A549 treated with RU486 at 1 μM for 4 hours (cell line): ENCODE results near the gene NPR1. TPM values are rescaled to one million over a fixed set of nuclear protein-coding genes. Genes with fewer than 3 reads are reported as not detected.

Experiments used
- total RNA-seq: library from RNA; stranded (reverse); fragments of 200-300 nt; extraction: Qiagen RNA extraction; gene quantifications from 5 replicates; pipeline ENCODE4 v1.2.3, GENCODE V29; 2022; ENCODE audit warnings: low read depth

Gene NPR1
- 0.77 to 1.2 TPM (median 0.97 TPM) in 5 replicates for total RNA-seq

GRCh38 chr1:153678519-153679336 is at the start of gene NPR1:
Gene NPR1 (plus strand): TSS chr1:153678688. CDS start chr1:153679109, 421 bp downstream.

GRCh38 chr1:153633754-153634665 is 44.5 kb upstream of the NPR1 start, which contains the start of gene CHTOP:
Gene CHTOP (plus strand): TSS chr1:153634066. CDS start chr1:153636589, 2,523 bp downstream.

GRCh38 chr1:153658400-153659174 is 19.9 kb upstream of the NPR1 start, which contains the start of gene SNAPIN:
Gene SNAPIN (plus strand): TSS chr1:153658703. CDS start chr1:153658744, 41 bp downstream.

GRCh38 chr1:153670859-153671627 is 7.4 kb upstream of the NPR1 start, which contains the start of gene ILF2:
Gene ILF2 (minus strand): TSS chr1:153670993. CDS start chr1:153670922, 71 bp downstream.

GRCh38 chr1:153727463-153728304 is 49.2 kb downstream of the NPR1 start, which contains the start of gene INTS3:
Gene INTS3 (plus strand): TSS chr1:153728050. CDS start chr1:153728635, 585 bp downstream.

Other genes with a start within 250 kb of the NPR1 start
- not detected in 5 replicates for gene S100A7, start 218.0 kb upstream of the NPR1 start, total RNA-seq
- gene S100A6, start 142.7 kb upstream of the NPR1 start, total RNA-seq = 3,071 to 3,604 TPM (median 3,274 TPM) in 5 replicates
- 0.42 to 1.1 TPM (median 0.57 TPM) in 5 replicates for gene S100A5, start 137.8 kb upstream of the NPR1 start, total RNA-seq
- gene S100A4, start 132.9 kb upstream of the NPR1 start, total RNA-seq = 1,522 to 1,903 TPM (median 1,710 TPM) in 5 replicates
- 85.7 to 107 TPM (median 98.6 TPM) in 5 replicates for gene S100A3, start 129.4 kb upstream of the NPR1 start, total RNA-seq
- 17.0 to 31.3 TPM (median 24.8 TPM) in 5 replicates for gene S100A2, start 112.8 kb upstream of the NPR1 start, total RNA-seq
- gene S100A16, start 65.6 kb upstream of the NPR1 start, total RNA-seq = 415 to 520 TPM (median 478 TPM) in 5 replicates
- 0.28 to 0.73 TPM (median 0.45 TPM) in 5 replicates for gene S100A14, start 62.4 kb upstream of the NPR1 start, total RNA-seq
- 153 to 185 TPM (median 171 TPM) in 5 replicates for gene S100A13, start 51.2 kb upstream of the NPR1 start, total RNA-seq
- gene S100A1, start 50.3 kb upstream of the NPR1 start, total RNA-seq = 0.48 to 1.1 TPM (median 0.76 TPM) in 4 of 5 replicates, not detected in the other
- gene CHTOP, start 44.6 kb upstream of the NPR1 start, total RNA-seq = 66.4 to 82.5 TPM (median 76.1 TPM) in 5 replicates
- 53.9 to 63.9 TPM (median 56.8 TPM) in 5 replicates for gene SNAPIN, start 20.0 kb upstream of the NPR1 start, total RNA-seq
- 261 to 313 TPM (median 282 TPM) in 5 replicates for gene ILF2, start 7.7 kb upstream of the NPR1 start, total RNA-seq
- gene INTS3, start 49.4 kb downstream of the NPR1 start, total RNA-seq = 14.1 to 20.4 TPM (median 17.7 TPM) in 5 replicates
- gene SLC27A3, start 96.7 kb downstream of the NPR1 start, total RNA-seq = 0.39 to 1.7 TPM (median 0.92 TPM) in 5 replicates
- 6.8 to 10.3 TPM (median 8.7 TPM) in 5 replicates for gene GATAD2B, start 244.3 kb downstream of the NPR1 start, total RNA-seq